Activated CD8-positive, alpha-beta memory T cell treated with anti-CD3 and anti-CD28 coated beads for 1 hour (primary cell): Measurements from ENCODE around the gene TSPO2.

Experiments used
- DNase-seq, 2 donors: peaks; one replicate each; pipeline ENCODE4 v3.0.0-alpha.2; 2020; ENCODE audit warnings: low read depth in 1 of 2; ENCODE audit errors: extremely low read depth in 1 of 2

The TSPO2 gene

GRCh38 chr6:41047745-41048732 is 5.8 kb downstream of the TSPO2 start:
- DNase-seq = no peak

GRCh38 chr6:41049521-41049920 is 7.3 kb downstream of the TSPO2 start:
- DNase-seq = no peak

- DNase-seq = no peak
These were observed 7.7 kb downstream of the TSPO2 start for GRCh38 chr6:41049955-41050354.

- DNase-seq = no peak
These were observed 8.3 kb downstream of the TSPO2 start for GRCh38 chr6:41050536-41050935.

- DNase-seq = no peak
These were observed 9.6 kb downstream of the TSPO2 start for GRCh38 chr6:41051873-41052272.

GRCh38 chr6:41053041-41053440 is 10.8 kb downstream of the TSPO2 start, which contains the start of gene APOBEC2:
Gene APOBEC2 (plus strand): TSS chr6:41053202. CDS start chr6:41053348, 146 bp downstream.
- no peak for DNase-seq

- no peak for DNase-seq
These were observed 12.2 kb downstream of the TSPO2 start for GRCh38 chr6:41054511-41054910.

- DNase-seq = no peak
These were observed 12.9 kb downstream of the TSPO2 start for GRCh38 chr6:41055149-41055548.

- no peak for DNase-seq
These were observed 14.7 kb downstream of the TSPO2 start for GRCh38 chr6:41056768-41057490.

GRCh38 chr6:41058783-41059181 is 16.5 kb downstream of the TSPO2 start:
- no peak for DNase-seq

- no peak for DNase-seq
These were observed 17.3 kb downstream of the TSPO2 start for GRCh38 chr6:41059556-41059955.

- DNase-seq = no peak
These were observed 19.0 kb downstream of the TSPO2 start for GRCh38 chr6:41061196-41061726.

GRCh38 chr6:41062056-41062455 is 19.8 kb downstream of the TSPO2 start:
- DNase-seq = no peak

GRCh38 chr6:41063884-41064285 is 21.6 kb downstream of the TSPO2 start:
- no peak for DNase-seq

GRCh38 chr6:41064841-41065240 is 22.6 kb downstream of the TSPO2 start:
- DNase-seq = no peak

GRCh38 chr6:41065550-41066026 is 23.3 kb downstream of the TSPO2 start:
- no peak for DNase-seq

- DNase-seq = peak; percentile 34 to 46
These were observed 24.6 kb downstream of the TSPO2 start for GRCh38 chr6:41066867-41067304.

GRCh38 chr6:41071501-41071922 is 29.2 kb downstream of the TSPO2 start:
- no peak for DNase-seq

- DNase-seq = peak; percentile 99 to 100
These were observed 29.9 kb downstream of the TSPO2 start, which contains the start of gene OARD1 for GRCh38 chr6:41071923-41072835. Gene OARD1 (minus strand): TSS chr6:41072356. CDS start chr6:41071634, 722 bp downstream.

GRCh38 chr6:41072836-41073202 is 30.6 kb downstream of the TSPO2 start, which contains the start of gene NFYA:
Gene NFYA (plus strand): TSS chr6:41072974. CDS start chr6:41079090, 6,116 bp downstream.
- DNase-seq = peak; percentile 100
